ENCODE data around the gene CACNB3.
"Not testable (repeated sequence)": the region's sequence is repeated elsewhere in the genome, so short reads cannot be mapped to it uniquely, and the experiment has no call there.

The CACNB3 gene

GRCh38 chr12:48857278-48857994, 39.1 kb downstream of the CACNB3 start:
- DNase-seq, result no peak

DNA sequence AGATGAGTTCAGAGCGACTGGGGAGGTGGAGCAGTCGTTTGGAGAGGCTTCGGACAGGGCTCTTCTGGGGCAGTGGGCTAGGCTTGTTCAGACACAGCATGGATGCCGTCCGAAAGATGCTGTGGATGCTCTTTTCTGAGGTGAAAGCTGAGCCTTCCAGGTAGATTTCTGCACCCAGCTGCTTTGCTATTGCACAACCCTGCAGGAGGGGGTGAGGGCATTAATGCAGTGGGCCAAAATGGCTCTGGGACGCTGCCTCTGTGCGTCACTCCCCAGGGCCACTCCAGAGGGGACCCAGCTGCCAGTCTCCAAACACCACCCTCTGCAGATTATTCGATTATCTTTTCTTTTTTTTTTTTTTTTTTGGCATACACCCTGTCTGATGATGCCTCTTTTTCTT, 39.7 kb downstream of the CACNB3 start:
- no peak for DNase-seq

DNA sequence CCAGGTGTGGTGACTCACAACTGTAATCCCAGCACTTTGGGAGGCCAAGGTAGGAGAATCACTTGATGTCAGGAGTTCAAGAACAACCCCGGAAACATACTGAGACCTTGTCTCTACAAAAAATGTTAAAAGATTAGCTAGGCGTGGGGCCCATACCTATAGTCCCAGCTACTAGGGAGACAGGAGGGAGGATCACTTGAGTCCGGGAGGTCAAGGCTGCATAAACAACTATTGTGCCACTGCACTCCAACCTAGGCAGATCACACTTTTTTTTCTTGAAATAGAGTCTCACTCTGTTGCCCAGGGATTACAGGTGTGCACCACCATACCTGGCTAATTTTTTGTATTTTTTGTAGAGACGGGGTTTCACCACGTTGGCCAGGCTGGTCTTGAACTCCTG, 41.3 kb downstream of the CACNB3 start:
- no peak for DNase-seq

- DNase-seq, result not testable (repeated sequence)
Observed at GRCh38 chr12:48860236-48860635, 41.9 kb downstream of the CACNB3 start.

DNA sequence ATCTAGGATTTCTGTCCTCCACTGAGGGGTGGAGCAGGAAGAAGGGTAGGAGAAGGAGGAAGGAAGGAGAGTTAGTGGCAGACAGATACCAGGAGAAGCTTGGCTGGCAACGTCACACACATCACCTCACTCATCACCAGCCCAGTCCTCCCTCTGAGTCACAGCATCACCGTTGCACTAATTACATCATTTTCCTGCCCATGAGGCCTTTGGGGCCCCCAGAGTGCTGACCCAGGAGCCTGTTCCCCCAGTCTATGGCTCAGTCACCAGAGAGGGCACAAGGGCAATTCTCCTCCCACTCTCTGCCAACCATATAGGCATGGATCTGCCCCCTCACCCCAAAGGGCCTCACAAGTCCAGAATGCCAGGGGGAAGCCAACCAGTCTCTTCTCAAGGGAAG, 42.8 kb downstream of the CACNB3 start:
- no peak for DNase-seq

GRCh38 chr12:48862760-48863159, 44.5 kb downstream of the CACNB3 start:
- DNase-seq, result no peak

DNA sequence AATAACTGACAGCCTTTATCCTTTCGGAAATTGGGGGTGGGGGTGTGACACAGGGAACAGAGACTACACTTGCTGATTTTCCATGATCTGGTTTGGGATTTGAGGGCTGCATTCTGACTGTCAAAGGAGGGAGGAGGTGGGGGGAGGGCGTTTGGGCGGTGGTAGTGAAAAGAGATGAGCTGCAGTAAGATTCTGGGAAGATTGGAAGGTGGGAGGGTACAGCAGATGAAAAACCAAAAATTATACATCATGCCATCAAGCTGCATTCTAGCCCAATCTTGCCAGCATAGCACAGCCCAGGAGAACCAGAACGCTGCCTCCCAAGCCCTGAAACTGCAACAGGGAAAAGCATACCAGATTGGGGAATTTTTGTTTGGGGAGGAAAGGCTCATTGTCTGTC, 45.0 kb downstream of the CACNB3 start:
- no peak for DNase-seq

DNA sequence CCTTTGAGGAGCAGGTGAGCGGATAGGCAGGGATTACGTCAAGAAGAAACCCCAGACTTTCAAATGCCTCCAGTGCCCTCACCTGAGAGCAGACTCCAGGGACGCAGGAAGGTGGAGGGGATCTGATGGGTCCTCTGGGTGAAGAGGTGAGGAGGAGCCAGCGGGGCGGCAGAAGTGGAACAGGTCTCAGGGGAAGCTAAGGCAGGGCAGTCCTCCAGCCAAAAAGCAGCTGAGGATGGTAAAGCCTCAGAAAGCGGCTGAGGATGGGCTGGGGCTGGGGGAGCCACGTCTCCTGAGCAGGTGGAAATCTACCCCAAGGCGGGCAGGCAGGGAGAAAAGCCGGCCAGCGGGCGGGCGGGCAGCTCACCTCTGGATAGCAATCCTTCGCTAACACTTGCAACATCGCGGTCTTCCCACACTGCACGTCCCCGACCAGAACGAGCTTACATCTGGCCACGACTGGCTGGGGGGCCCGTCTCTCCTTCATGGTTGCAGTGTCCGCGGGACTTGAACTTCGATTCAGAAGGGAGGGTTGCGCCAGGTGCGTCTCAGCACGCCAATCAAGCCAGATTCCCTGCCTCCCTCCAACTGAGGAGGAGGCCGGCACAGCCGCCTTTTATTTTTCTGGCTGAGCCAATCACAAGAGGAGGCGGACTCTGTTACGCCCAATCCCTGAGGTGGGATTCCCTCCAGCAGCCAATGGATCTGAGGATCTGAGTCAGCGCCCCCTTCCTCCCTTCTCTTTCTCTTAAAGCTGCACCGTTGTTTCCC, 47.2 kb downstream of the CACNB3 start, which contains the start of gene RND1:
Gene RND1 (minus strand): TSS at position 590 of the 771 bp plus-strand sequence. CDS start 103 bp downstream, at position 487.
- DNase-seq, result peak; percentile 80 to 85

DNA sequence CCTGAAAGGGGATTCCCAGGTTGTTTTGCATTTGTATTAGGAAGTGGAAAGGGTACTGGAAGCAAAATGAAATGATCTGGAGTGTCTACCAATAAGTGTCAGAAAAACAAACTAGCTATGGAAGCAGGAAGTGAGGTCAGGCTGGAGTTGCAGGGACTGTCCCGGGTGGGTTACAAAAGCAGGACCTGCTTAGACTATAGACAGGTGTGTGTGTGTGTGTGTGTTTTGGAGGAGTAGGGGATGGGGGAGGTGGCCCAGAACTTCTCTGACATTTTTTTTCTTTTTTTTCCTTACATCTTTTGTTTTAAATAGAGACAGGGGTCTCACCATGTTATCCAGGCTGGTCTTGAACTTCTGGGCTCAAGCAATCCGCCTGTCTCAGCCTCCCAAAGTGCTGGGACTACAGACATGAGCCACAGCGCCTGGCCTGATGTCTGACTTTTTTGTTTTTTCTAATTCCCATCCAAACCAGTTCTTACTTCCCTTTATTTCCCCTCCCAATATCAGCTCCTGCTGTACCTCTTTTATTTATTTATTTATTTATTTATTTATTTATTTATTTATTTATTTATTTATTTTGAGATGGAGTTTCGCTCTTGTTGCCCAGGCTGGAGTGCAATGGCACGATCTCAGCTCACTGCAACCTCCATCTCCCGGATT, 47.9 kb downstream of the CACNB3 start:
- DNase-seq, result no peak

GRCh38 chr12:48868451-48868850, 50.2 kb downstream of the CACNB3 start:
- no peak for DNase-seq

DNA sequence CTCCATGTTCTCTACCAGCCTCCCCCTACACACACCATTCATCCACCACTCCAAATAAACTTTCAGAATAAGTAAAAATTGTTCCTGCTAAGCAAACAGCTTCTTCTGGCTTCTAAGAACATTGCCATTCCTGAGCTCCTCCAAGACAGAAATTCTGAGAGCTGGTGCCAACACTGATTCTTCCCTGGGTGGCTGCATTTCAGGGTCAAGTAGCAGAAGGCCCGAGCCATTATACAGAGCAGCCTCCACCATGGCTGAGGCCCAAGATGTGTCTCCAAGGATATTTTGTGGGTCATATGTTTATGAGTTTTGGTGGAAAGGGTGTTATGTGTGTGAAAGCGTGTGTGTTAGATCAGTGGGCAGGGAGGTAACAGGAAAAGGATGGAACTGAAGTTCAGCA, 50.9 kb downstream of the CACNB3 start:
- no peak for DNase-seq

DNA sequence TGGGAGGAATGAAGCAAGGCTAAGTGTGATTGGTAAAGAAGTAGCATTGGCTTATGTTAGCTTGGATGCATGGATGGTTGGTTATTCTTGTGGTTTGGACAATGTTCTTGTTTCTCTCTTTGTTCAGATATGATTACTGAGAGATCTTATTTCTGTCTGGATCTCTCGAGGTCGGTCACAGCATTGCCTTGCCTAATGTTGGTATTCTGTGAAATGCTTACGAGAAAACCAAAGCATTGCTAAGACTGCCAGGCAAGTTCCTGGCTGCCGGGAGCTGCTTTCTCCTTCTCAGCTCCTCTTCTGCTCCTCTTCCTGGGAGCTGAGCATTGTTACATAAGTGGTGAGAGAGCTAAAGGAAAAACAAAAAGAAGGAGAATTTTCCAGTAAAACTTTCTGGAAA, 54.8 kb downstream of the CACNB3 start:
- no peak for DNase-seq

- DNase-seq, result not testable (repeated sequence)
Observed at GRCh38 chr12:48873534-48873933, 55.2 kb downstream of the CACNB3 start.

- DNase-seq, result no peak
Observed at GRCh38 chr12:48875944-48876515, 57.7 kb downstream of the CACNB3 start.

Data from stimulated activated CD4-positive, alpha-beta T cell treated with anti-CD3 and anti-CD28 coated beads, Interleukin-2, amount 100 ng/mL, for 24 hours (primary cell).